ENCODE data around the gene CYP2J2. TPM values are rescaled to one million over a fixed set of nuclear protein-coding genes. Genes with fewer than 3 reads are reported as not detected.

CYP2J2 gene
- total RNA-seq, 1 experiment from 2014 or later = not detected

DNA sequence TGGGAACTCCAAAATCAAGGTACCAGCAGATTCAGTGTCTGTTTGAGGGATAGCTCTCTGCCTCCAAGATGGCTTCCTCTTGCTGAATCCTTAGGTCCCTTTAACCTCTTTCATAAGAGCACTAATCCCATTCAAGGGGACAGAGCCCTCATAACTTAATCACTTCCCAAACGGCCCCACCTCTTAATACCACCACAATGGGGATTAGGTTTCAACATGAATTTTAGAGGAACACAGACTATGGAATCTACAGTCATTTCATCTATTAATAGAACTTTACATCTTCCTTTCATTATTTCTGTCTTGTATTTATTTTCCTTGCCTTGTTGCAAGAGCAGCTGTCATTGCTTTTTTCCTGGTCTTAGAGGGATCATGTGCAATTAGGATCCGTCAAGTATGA is 81.5 kb downstream of the CYP2J2 start:
- DNase-seq = no peak
- no peaks in the 10 kb centered on the region for H3K9me3 ChIP-seq
- H3K36me3 ChIP-seq = no peaks in the 10 kb centered on the region
- peaks cover 4% of the 10 kb centered on the region; the same call in 1 of the 2 replicates for H3K27me3 ChIP-seq
- no peak overlapping the region for H3K4me3 ChIP-seq

Other genes starting within 250 kb of the CYP2J2 start
- 0.30 and 0.49 TPM in 2 replicates for gene HOOK1, start 111.8 kb downstream of the CYP2J2 start, total RNA-seq (2014; rRNA removed; shearing (Covaris generic); ENCODE audit: low replicate concordance)
- gene C1orf87, start 147.0 kb upstream of the CYP2J2 start, total RNA-seq (2014; rRNA removed; shearing (Covaris generic); ENCODE audit: low replicate concordance) = not detected in 2 replicates